Aorta (tissue), 5 donors: ENCODE measurements around the gene TNK2. TPM values are rescaled to one million over a fixed set of nuclear protein-coding genes. Genes with fewer than 3 reads are reported as not detected.

ENCODE experiments used
- ATAC-seq: fragments of 200-7000 bp; cut with Tn5 transposase; one replicate; pipeline ENCODE4 v1.9.1; 2022; ENCODE audit warnings: moderate library complexity; ENCODE audit not compliant: low FRiP score
- DNase-seq, 2 donors: peaks; one replicate each; pipeline ENCODE4 v3.0.0-alpha.2; 2020
- H3K27ac ChIP-seq, 2 donors: one replicate each; pipeline ENCODE4 v1.5.1; 2013; ENCODE audit warnings: low read length in 2 of 2, mild to moderate bottlenecking in 2 of 2, moderate library complexity in 2 of 2, control low read depth in 1 of 2, inconsistent platforms in 1 of 2, low read depth in 1 of 2
- H3K27me3 ChIP-seq, 2 donors: one replicate each; pipeline ENCODE4 v1.6.1; 2013; ENCODE audit warnings: control low read depth in 1 of 2, low read length in 1 of 2, mild to moderate bottlenecking in 1 of 2, moderate library complexity in 1 of 2; ENCODE audit not compliant: insufficient read depth in 2 of 2, control insufficient read depth in 1 of 2
- H3K36me3 ChIP-seq, 2 donors: one replicate each; pipeline ENCODE4 v1.6.1; 2013; ENCODE audit warnings: control low read depth in 1 of 2, low read length in 1 of 2, mild to moderate bottlenecking in 1 of 2; ENCODE audit not compliant: insufficient read depth in 2 of 2, control insufficient read depth in 1 of 2
- H3K4me1 ChIP-seq, 2 donors: one replicate each; pipeline ENCODE4 v1.6.1; 2013; ENCODE audit warnings: low read length in 2 of 2, control low read depth in 1 of 2, mild to moderate bottlenecking in 1 of 2, moderate library complexity in 1 of 2; ENCODE audit not compliant: insufficient read depth in 2 of 2, control insufficient read depth in 1 of 2
- H3K4me3 ChIP-seq, 2 donors: one replicate each; pipeline ENCODE4 v1.5.1; 2013; ENCODE audit warnings: low read length in 2 of 2, control low read depth in 1 of 2, mild to moderate bottlenecking in 1 of 2
- H3K9me3 ChIP-seq: one replicate; pipeline ENCODE4 v1.6.1; 2013; ENCODE audit warnings: mild to moderate bottlenecking, low read length; ENCODE audit not compliant: control insufficient read depth
- WGBS, 2 donors: extraction: QIAGEN DNeasy Blood & Tissue Kit; methylation state at CpG; one replicate each; pipeline ENCODE4 v1.1.7; 2013; 5-methylcytosine and 5-hydroxymethylcytosine counted together
- intact Hi-C, 2 donors: fragments of 100-400 bp; cut with DNase I; formaldehyde crosslinking; loops; one replicate each; pipeline versions ENCODE4 v1.14.2 to v1.15.0; 2022
- polyA plus RNA-seq, 2 donors: library from polyadenylated mRNA; stranded (reverse); fragments of 200-250 nt; gene quantifications; one replicate each; pipeline ENCODE4 v1.2.3, GENCODE V29; 2013
- total RNA-seq, 2 donors: library from RNA; stranded (reverse); fragmentation: NEBNext Ultra II Directional; extraction: Animal tissue kit (Norgen Biotek cat#: 25700); gene quantifications; one replicate each; pipeline ENCODE4 v1.2.1, GENCODE V29; 2021
- donor health status: healthy with polysubstance abuse.
- donor health status: Bipolar disorder and iron deficiency.
- donor health status: DM: no; HTN: no; CAD: no.
- donor health status: DM: no; HTN: no; CAD: no.
- donor health status: DM: yes; HTN: yes; CAD: no.

The TNK2 gene
- total and polyA plus RNA-seq, 4 donors: 9.3 to 162 (median 66.5) TPM

- Histone ChIP-seq H3K36me3 (peaks cover 0 to 2% of the 10 kb centered on the region in 2 donors), H3K9me3 (no peaks in the 10 kb centered on the region), H3K27ac (no peak overlapping the region), H3K4me3 (no peak overlapping the region), H3K27me3 (no peaks in the 10 kb centered on the region), H3K4me1 (no peaks in the 10 kb centered on the region)
- WGBS, 2 donors: 95 to 96% methylated on average over 14 of the region's 14 CpGs
- no peak for DNase-seq
- ATAC-seq: no peak
- intact Hi-C loops: no loop called here
Observed at GRCh38 chr3:195884691-195885035, 23.7 kb downstream of the TNK2 start.

GRCh38 chr3:195883801-195884200 lies 24.6 kb downstream of the TNK2 start:
- no peaks in the 10 kb centered on the region for H3K9me3 ChIP-seq
- H3K36me3 ChIP-seq: peaks cover 0 to 2% of the 10 kb centered on the region in 2 donors
- 88 to 89% methylated on average over 12 of the region's 12 CpGs for WGBS, 2 donors
- no peaks in the 10 kb centered on the region for H3K4me1 ChIP-seq
- DNase-seq (peak in 1 of 2 donors; percentile 13), ATAC-seq (no peak)
- H3K4me3 ChIP-seq: no peak overlapping the region
- intact Hi-C loops: no loop called here
- H3K27ac ChIP-seq: no peak overlapping the region
- H3K27me3 ChIP-seq: no peaks in the 10 kb centered on the region

- H3K27ac ChIP-seq: no peak overlapping the region
- H3K4me3 ChIP-seq: no peak overlapping the region
- DNase-seq (no peak), ATAC-seq (no peak)
- H3K36me3 ChIP-seq: peaks cover 0 to 2% of the 10 kb centered on the region in 2 donors
- no peaks in the 10 kb centered on the region for H3K27me3 ChIP-seq
- 92 to 93% methylated on average over 21 of the region's 21 CpGs for WGBS, 2 donors
- intact Hi-C loops: no loop called here
- no peaks in the 10 kb centered on the region for H3K9me3 ChIP-seq
- H3K4me1 ChIP-seq: no peaks in the 10 kb centered on the region
Observed at GRCh38 chr3:195883160-195883559, 25.2 kb downstream of the TNK2 start.

- ATAC-seq: no peak
- no peak for DNase-seq
- H3K27ac ChIP-seq: no peak overlapping the region
- H3K4me3 ChIP-seq: no peak overlapping the region
- H3K27me3 ChIP-seq: no peaks in the 10 kb centered on the region
- no peaks in the 10 kb centered on the region for H3K4me1 ChIP-seq
- WGBS, 2 donors: 90 to 92% methylated on average over 19 of the region's 19 CpGs
- intact Hi-C loops: no loop called here
- H3K9me3 ChIP-seq: no peaks in the 10 kb centered on the region
- peaks cover 0 to 3% of the 10 kb centered on the region in 2 donors for H3K36me3 ChIP-seq
Observed at GRCh38 chr3:195882002-195882441, 26.3 kb downstream of the TNK2 start.

GRCh38 chr3:195881276-195881988 lies 26.9 kb downstream of the TNK2 start:
- H3K9me3 ChIP-seq: no peaks in the 10 kb centered on the region
- no peak for ATAC-seq

GRCh38 chr3:195880037-195880431 lies 28.3 kb downstream of the TNK2 start:
- Histone ChIP-seq H3K4me1 (no peaks in the 10 kb centered on the region), H3K27me3 (no peaks in the 10 kb centered on the region), H3K27ac (no peak overlapping the region), H3K9me3 (no peaks in the 10 kb centered on the region), H3K36me3 (peaks cover 0 to 3% of the 10 kb centered on the region in 2 donors), H3K4me3 (no peak overlapping the region)
- intact Hi-C loops: no loop called here
- WGBS, 2 donors: 85 to 95% methylated on average over 4 of the region's 4 CpGs
- no peak for ATAC-seq
- no peak for DNase-seq

More at GRCh38 chr3:195881276-195881988, 26.9 kb downstream of the TNK2 start:
- no peak overlapping the region for H3K4me3 ChIP-seq
- no peaks in the 10 kb centered on the region for H3K27me3 ChIP-seq
- H3K27ac ChIP-seq: no peak overlapping the region
- H3K4me1 ChIP-seq: no peaks in the 10 kb centered on the region
- H3K36me3 ChIP-seq: peaks cover 0 to 3% of the 10 kb centered on the region in 2 donors
- WGBS, 2 donors: 86 to 91% methylated on average over 11 of the region's 12 CpGs
- intact Hi-C loops: no loop called here
- no peak for DNase-seq

GRCh38 chr3:195879416-195880036 lies 28.8 kb downstream of the TNK2 start:
- Histone ChIP-seq H3K4me3 (no peak overlapping the region), H3K9me3 (no peaks in the 10 kb centered on the region), H3K4me1 (no peaks in the 10 kb centered on the region), H3K27me3 (no peaks in the 10 kb centered on the region), H3K36me3 (peaks cover 0 to 3% of the 10 kb centered on the region in 2 donors), H3K27ac (no peak overlapping the region)
- DNase-seq (no peak), ATAC-seq (no peak)
- intact Hi-C loops: no loop called here
- WGBS, 2 donors: 78 to 81% methylated on average over 16 of the region's 16 CpGs

- Histone ChIP-seq H3K36me3 (peaks cover 0 to 1% of the 10 kb centered on the region in 2 donors), H3K4me3 (no peak overlapping the region), H3K4me1 (no peaks in the 10 kb centered on the region), H3K9me3 (no peaks in the 10 kb centered on the region), H3K27me3 (no peaks in the 10 kb centered on the region), H3K27ac (no peak overlapping the region)
- 86 to 93% methylated on average over 30 of the region's 30 CpGs for WGBS, 2 donors
- ATAC-seq: peak; percentile 16
- no peak for DNase-seq
- intact Hi-C loops: no loop called here
Observed at GRCh38 chr3:195878424-195879274, 29.7 kb downstream of the TNK2 start.
